Measurements from ENCODE around the gene SMKR1.

DNA sequence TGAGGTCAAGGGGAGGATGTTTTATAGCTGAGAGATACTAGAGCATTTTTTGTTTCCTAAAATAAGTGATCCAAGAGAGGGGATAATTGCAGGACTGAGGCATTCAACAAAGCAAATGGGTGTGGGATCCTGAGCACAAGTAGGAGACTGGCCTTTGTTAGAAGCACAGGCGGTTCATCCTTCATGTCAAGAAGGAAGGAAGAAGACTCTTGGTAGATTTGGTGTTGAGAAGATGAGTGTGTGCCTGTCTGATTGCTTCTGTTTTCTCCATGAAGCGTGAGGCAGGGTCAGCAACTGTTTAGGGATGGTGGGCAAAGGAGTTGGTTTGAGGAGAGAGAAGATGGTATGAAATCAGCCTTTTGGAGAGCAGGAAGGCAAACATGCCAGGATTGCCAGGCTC is 40.5 kb upstream of the SMKR1 start:
- no peak for TF ChIP-seq PHF8 (conservative IDR thresholded peaks at IDR 0.05; ENCODE audit: low read depth, low read length)
- no peak for TF ChIP-seq HDAC2 (IDR thresholded peaks at IDR 0.05; ENCODE audit: borderline replicate concordance in 1 of 2, low read depth in 2 of 2, low read length in 2 of 2)
